IMR-90 (cell line): ENCODE data around the gene MTG1. TPM values are rescaled to one million over a fixed set of nuclear protein-coding genes. Genes with fewer than 3 reads are reported as not detected.

Experiments used
- ATAC-seq: fragments of 200-7000 bp; cut with Tn5 transposase; 2 replicates; pipeline ENCODE4 v1.9.1; 2020; ENCODE audit warnings: low read depth, mild to moderate bottlenecking, moderate library complexity
- BruUV-seq: library from RNA; stranded (reverse); fragments of 400-500 nt; replicated peaks from 2 replicates; lab custom pipeline; 2021; lab: Mats Ljungman, UMichigan
- CTCF ChIA-PET: fragments of 300-600 bp; formaldehyde crosslinking; extraction: SDS; loops from one replicate; lab custom pipeline; 2021; ENCODE audit warnings: antibody characterized with exemption; lab: Yijun Ruan, JAX
- POLR2A ChIA-PET: fragments of 300-600 bp; sonication (Branson Sonifier 250); formaldehyde crosslinking; loops from one replicate; lab custom pipeline; 2022; ENCODE audit warnings: antibody characterized with exemption; ENCODE audit not compliant: unreplicated experiment; lab: Charles Lee
- DNase-seq: peaks from one replicate; pipeline ENCODE4 v3.0.0; 2013
- H2AFZ ChIP-seq: replicated peaks from 2 replicates; pipeline ENCODE3; 2013; ENCODE audit warnings: low read length, mild to moderate bottlenecking; ENCODE audit not compliant: poor library complexity
- H2AK5ac ChIP-seq: 2 replicates; pipeline ENCODE4 v1.6.1; 2013; ENCODE audit warnings: low read depth, low read length, inconsistent platforms
- H2AK9ac ChIP-seq: replicated peaks from 2 replicates; pipeline ENCODE3; 2013; ENCODE audit warnings: mild to moderate bottlenecking, low read depth, low read length, moderate library complexity; ENCODE audit not compliant: poor library complexity
- H2BK120ac ChIP-seq: 2 replicates; pipeline ENCODE4 v1.6.1; 2013; ENCODE audit warnings: low read depth, low read length, inconsistent platforms
- H2BK15ac ChIP-seq: 3 replicates; pipeline ENCODE4 v1.6.1; 2013; ENCODE audit warnings: low read depth, low read length, inconsistent platforms
- H2BK20ac ChIP-seq: 2 replicates; pipeline ENCODE4 v1.6.1; 2013; ENCODE audit warnings: low read depth, mild to moderate bottlenecking, inconsistent platforms, low read length, moderate library complexity
- H2BK5ac ChIP-seq: 2 replicates; pipeline ENCODE4 v1.6.1; 2013; ENCODE audit warnings: mild to moderate bottlenecking, low read depth, low read length, inconsistent platforms; ENCODE audit not compliant: poor library complexity, severe bottlenecking
- H3K14ac ChIP-seq: replicated peaks from 2 replicates; pipeline ENCODE4 v1.6.1; 2013; ENCODE audit warnings: low read depth, low read length, inconsistent platforms
- H3K18ac ChIP-seq: 2 replicates; pipeline ENCODE4 v1.6.1; 2013; ENCODE audit warnings: low read depth, low read length, control low read depth
- H3K23ac ChIP-seq: 2 replicates; pipeline ENCODE4 v1.6.1; 2013; ENCODE audit warnings: low read depth, low read length, inconsistent platforms
- H3K27ac ChIP-seq: 2 replicates; pipeline ENCODE4 v1.5.1; 2013; ENCODE audit warnings: mild to moderate bottlenecking, control low read depth, low read length; ENCODE audit not compliant: insufficient read depth
- H3K27me3 ChIP-seq: 2 replicates; pipeline ENCODE4 v1.6.1; 2013; ENCODE audit warnings: low read length; ENCODE audit not compliant: control insufficient read depth, insufficient read depth
- H3K36me3 ChIP-seq: 2 replicates; pipeline ENCODE4 v1.6.1; 2013; ENCODE audit warnings: low read length, mixed read lengths; ENCODE audit not compliant: control insufficient read depth, insufficient read depth
- H3K4ac ChIP-seq: 2 replicates; pipeline ENCODE4 v1.6.1; 2013; ENCODE audit warnings: low read depth, low read length, inconsistent platforms
- H3K4me1 ChIP-seq: 2 replicates; pipeline ENCODE4 v1.6.1; 2013; ENCODE audit warnings: low read length, mixed read lengths; ENCODE audit not compliant: control insufficient read depth, insufficient read depth
- H3K4me2 ChIP-seq: 2 replicates; pipeline ENCODE4 v1.6.1; 2013; ENCODE audit warnings: low read depth, mild to moderate bottlenecking, control low read depth, low read length, moderate library complexity
- H3K4me3 ChIP-seq: 2 replicates; pipeline ENCODE4 v1.5.1; 2013; ENCODE audit warnings: low read depth, mild to moderate bottlenecking, control low read depth, low read length, moderate library complexity; ENCODE audit not compliant: insufficient read depth
- H3K56ac ChIP-seq: 2 replicates; pipeline ENCODE4 v1.6.1; 2013; ENCODE audit warnings: low read length, inconsistent platforms; ENCODE audit not compliant: insufficient read depth; ENCODE audit errors: extremely low read depth
- H3K79me1 ChIP-seq, 2 experiments: 2 replicates each; pipeline ENCODE4 v1.6.1; 2013; ENCODE audit warnings: low read length in 2 of 2, inconsistent platforms in 1 of 2, low read depth in 1 of 2
- H3K9ac ChIP-seq: 2 replicates; pipeline ENCODE4 v1.6.1; 2013; ENCODE audit warnings: low read depth, low read length, control low read depth
- H3K9me1 ChIP-seq: 2 replicates; pipeline ENCODE4 v1.6.1; 2013; ENCODE audit warnings: low read length, inconsistent platforms; ENCODE audit not compliant: insufficient read depth
- H3K9me3 ChIP-seq: 2 replicates; pipeline ENCODE4 v1.6.1; 2013; ENCODE audit warnings: low read length; ENCODE audit not compliant: control insufficient read depth, insufficient read depth
- H4K20me1 ChIP-seq: 2 replicates; pipeline ENCODE4 v1.6.1; 2013; ENCODE audit warnings: low read length, inconsistent platforms; ENCODE audit not compliant: insufficient read depth
- H4K5ac ChIP-seq: 2 replicates; pipeline ENCODE4 v1.6.1; 2013; ENCODE audit warnings: mild to moderate bottlenecking, low read depth, low read length, control low read depth
- H4K8ac ChIP-seq, 2 experiments: 2 replicates each; pipeline ENCODE4 v1.6.1; 2013; ENCODE audit warnings: low read depth in 2 of 2, low read length in 2 of 2, control low read depth in 1 of 2, inconsistent platforms in 1 of 2
- H4K91ac ChIP-seq: 2 replicates; pipeline ENCODE4 v1.6.1; 2013; ENCODE audit warnings: low read depth, low read length, inconsistent platforms; ENCODE audit not compliant: insufficient read depth
- BHLHE40 ChIP-seq: fragments of 150-350 bp; IDR thresholded peaks from 2 replicates; pipeline ENCODE4 v1.6.1; 2016; ENCODE audit warnings: mild to moderate bottlenecking, low read depth, low read length
- CEBPB ChIP-seq: IDR thresholded peaks from 2 replicates; pipeline ENCODE4 v1.6.1; 2012; ENCODE audit warnings: low read depth, low read length, improper control_type of control experiment
- CHD1 ChIP-seq: IDR thresholded peaks from 2 replicates; pipeline ENCODE4 v1.6.1; 2012; ENCODE audit warnings: low read depth, low read length, improper control_type of control experiment
- CTCF ChIP-seq: conservative IDR thresholded peaks from 2 replicates; pipeline ENCODE4 v1.5.1; 2012; ENCODE audit warnings: mild to moderate bottlenecking, low read depth, low read length, improper control_type of control experiment
- ELK1 ChIP-seq: fragments of 150-350 bp; IDR thresholded peaks from 2 replicates; pipeline ENCODE4 v1.6.1; 2016; ENCODE audit warnings: low read depth, mild to moderate bottlenecking, low read length, moderate library complexity, borderline replicate concordance
- FOS ChIP-seq: fragments of 150-350 bp; IDR thresholded peaks from 2 replicates; pipeline ENCODE4 v1.6.1; 2016; ENCODE audit warnings: low read depth, low read length
- MAFK ChIP-seq: IDR thresholded peaks from 2 replicates; pipeline ENCODE4 v1.6.1; 2012; ENCODE audit warnings: low read depth, low read length, improper control_type of control experiment
- MAZ ChIP-seq: IDR thresholded peaks from 2 replicates; pipeline ENCODE4 v1.6.1; 2012; ENCODE audit warnings: low read depth, mild to moderate bottlenecking, low read length, improper control_type of control experiment, moderate library complexity, borderline replicate concordance
- MXI1 ChIP-seq: IDR thresholded peaks from 2 replicates; pipeline ENCODE4 v1.6.1; 2012; ENCODE audit warnings: low read depth, mild to moderate bottlenecking, low read length, moderate library complexity, borderline replicate concordance
- NFE2L2 ChIP-seq: fragments of 150-350 bp; IDR thresholded peaks from 2 replicates; pipeline ENCODE4 v1.6.1; 2016; ENCODE audit warnings: low read depth, mild to moderate bottlenecking, low read length
- POLR2A ChIP-seq: IDR thresholded peaks from 2 replicates; pipeline ENCODE4 v1.6.1; 2012; ENCODE audit warnings: mild to moderate bottlenecking, low read depth, low read length
- RAD21 ChIP-seq: IDR thresholded peaks from 2 replicates; pipeline ENCODE4 v1.6.1; 2012; ENCODE audit warnings: low read length, improper control_type of control experiment
- RCOR1 ChIP-seq: IDR thresholded peaks from 2 replicates; pipeline ENCODE4 v1.6.1; 2012; ENCODE audit warnings: mild to moderate bottlenecking, low read length, improper control_type of control experiment; ENCODE audit not compliant: insufficient replicate concordance
- RFX5 ChIP-seq: IDR thresholded peaks from 2 replicates; pipeline ENCODE4 v1.8.0; 2012; ENCODE audit warnings: low read depth, mild to moderate bottlenecking, low read length, moderate library complexity
- SMC3 ChIP-seq: fragments of 150-350 bp; IDR thresholded peaks from 2 replicates; pipeline ENCODE4 v1.6.1; 2016; ENCODE audit warnings: low read depth, mild to moderate bottlenecking, antibody characterized with exemption, low read length, moderate library complexity
- USF2 ChIP-seq: fragments of 150-350 bp; IDR thresholded peaks from 2 replicates; pipeline ENCODE4 v1.6.1; 2017; ENCODE audit warnings: mild to moderate bottlenecking, antibody characterized with exemption, low read length, low read depth
- dilution Hi-C: fragments of 300-500 bp; cut with HindIII; formaldehyde crosslinking; loops from one replicate; pipeline ENCODE4 v1.14.3; 2018; ENCODE audit warnings: low sequenced_read_pairs; ENCODE audit not compliant: unreplicated experiment
- in situ Hi-C: fragments of 300-500 bp; cut with MboI; formaldehyde crosslinking; loops from 3 replicates; pipeline ENCODE4 v1.14.3; 2019; ENCODE audit warnings: low sequenced_read_pairs, inconsistent platforms, mixed read lengths
- intact Hi-C: fragments of 100-400 bp; cut with micrococcal nuclease; formaldehyde crosslinking; loops from 2 replicates; pipeline ENCODE4 v1.10.0; 2022
- polyA plus RNA-seq, 3 experiments: library from polyadenylated mRNA; depleted of rRNA; stranded (reverse); fragments of >200 nt; gene quantifications; 2 replicates each; pipeline ENCODE4 v1.2.3, GENCODE V29; 2012; ENCODE audit warnings: low replicate concordance in 1 of 3
- total RNA-seq: library from RNA; depleted of rRNA; stranded (reverse); fragments of >200 nt; gene quantifications from 2 replicates; pipeline ENCODE4 v1.2.3, GENCODE V29; 2012

MTG1 gene
- total and polyA plus RNA-seq, 2 of the 4 experiments (the other 2 are of a cell fraction) = 38.5 to 64.8 TPM

GRCh38 chr10:133412381-133412711 lies 18.4 kb downstream of the MTG1 start:
- Histone ChIP-seq H4K91ac (no peak overlapping the region), H2AK9ac (no peak overlapping the region), H3K14ac (no peak overlapping the region), H3K27ac (no peak overlapping the region), H4K20me1 (no peaks in the 10 kb centered on the region; the same call in 1 of the 2 replicates), H3K4ac (no peak overlapping the region), H3K23ac (no peak overlapping the region), H2AFZ (no peak overlapping the region), H2BK15ac (no peak overlapping the region), H3K56ac (no peak overlapping the region), H3K4me3 (no peak overlapping the region), H2BK120ac (no peak overlapping the region), H3K4me2 (no peak overlapping the region), H3K18ac (no peak overlapping the region), H3K9me1 (no peaks in the 10 kb centered on the region), H2BK5ac (no peak overlapping the region), H3K9ac (no peak overlapping the region), H3K36me3 (peaks cover 22% of the 10 kb centered on the region), H4K8ac (no peak overlapping the region), H3K79me1 (peaks cover 20 to 22% of the 10 kb centered on the region in 2 experiments), H3K4me1 (no peaks in the 10 kb centered on the region), H3K27me3 (no peaks in the 10 kb centered on the region), H2BK20ac (no peak overlapping the region), H4K5ac (no peak overlapping the region), H2AK5ac (no peak overlapping the region), H3K9me3 (peaks cover 6% of the 10 kb centered on the region)
- no peak for DNase-seq
- no peak for TF ChIP-seq MAFK
- no peak for TF ChIP-seq RFX5
- TF ChIP-seq FOS = no peak
- no peak for TF ChIP-seq BHLHE40
- no peak for TF ChIP-seq MXI1
- TF ChIP-seq RAD21 = no peak
- TF ChIP-seq CEBPB = no peak
- no peak for TF ChIP-seq ELK1
- no peak for TF ChIP-seq CHD1
- no peak for TF ChIP-seq RCOR1
- TF ChIP-seq USF2 = no peak
- TF ChIP-seq NFE2L2 = no peak
- no peak for TF ChIP-seq MAZ
- TF ChIP-seq CTCF = no peak
- no peak for TF ChIP-seq SMC3
- TF ChIP-seq POLR2A = no peak
- dilution Hi-C loops (no loop called here), intact Hi-C loops (no loop called here), in situ Hi-C loops (no loop called here)
- CTCF ChIA-PET = no interaction called here
- BruUV-seq = no TSS peak
- POLR2A ChIA-PET = no interaction called here
- ATAC-seq = no peak
